Measurements from ENCODE around the gene HNRNPUL1.

HNRNPUL1 gene

DNA sequence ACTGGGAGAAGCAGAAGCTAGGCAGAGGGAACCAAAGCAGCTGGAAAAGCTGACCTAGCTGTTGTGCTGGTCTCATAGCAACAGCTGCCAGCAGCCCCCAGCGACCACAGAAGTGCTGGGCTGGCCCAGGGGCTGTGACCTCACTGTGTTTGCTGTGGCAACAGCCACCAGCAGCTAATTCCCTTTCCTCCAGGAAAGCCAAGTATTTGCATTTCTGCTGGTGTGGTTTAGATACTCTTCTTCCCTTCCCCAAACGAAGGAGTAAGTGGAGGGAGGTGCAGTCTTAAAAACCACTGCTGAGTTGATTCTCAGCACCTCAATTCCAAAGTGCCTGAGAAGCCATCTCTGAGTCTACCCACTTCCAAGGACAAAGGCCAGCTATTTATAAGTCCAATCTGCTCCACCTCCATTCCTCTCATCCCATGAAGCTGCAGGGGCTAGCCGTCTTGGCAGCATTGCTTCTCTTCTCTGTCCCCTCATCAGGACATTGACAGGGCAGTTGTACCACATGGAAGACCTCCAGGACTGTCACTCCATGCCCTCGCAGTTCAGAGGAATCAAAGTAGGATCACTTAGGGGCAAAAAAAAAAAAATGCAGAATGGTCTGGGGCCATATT, 34.3 kb downstream of the HNRNPUL1 start:
- TF ChIP-seq CREB1 (IDR thresholded peaks at IDR 0.05; ENCODE audit: low read depth) (no peak), TAF1 (IDR thresholded peaks at IDR 0.05; ENCODE audit: low read depth) (no peak), TEAD4 (IDR thresholded peaks at IDR 0.05) (no peak), EGR1 (IDR thresholded peaks at IDR 0.05) (no peak), TCF12 (IDR thresholded peaks at IDR 0.05; ENCODE audit: low read depth) (no peak), YY1 (IDR thresholded peaks at IDR 0.05; ENCODE audit: low read depth) (no peak), FOXM1 (IDR thresholded peaks at IDR 0.05; ENCODE audit: borderline replicate concordance, low read depth) (no peak), CEBPB (IDR thresholded peaks at IDR 0.05) (no peak), EP300 (IDR thresholded peaks at IDR 0.05; ENCODE audit: borderline replicate concordance) (no peak), NFIC (IDR thresholded peaks at IDR 0.05) (no peak), ZBTB7A (IDR thresholded peaks at IDR 0.05; ENCODE audit: low read depth) (no peak), RAD21 (IDR thresholded peaks at IDR 0.05; ENCODE audit: low read depth) (no peak)
- TF ChIP-seq, protein P1, sequence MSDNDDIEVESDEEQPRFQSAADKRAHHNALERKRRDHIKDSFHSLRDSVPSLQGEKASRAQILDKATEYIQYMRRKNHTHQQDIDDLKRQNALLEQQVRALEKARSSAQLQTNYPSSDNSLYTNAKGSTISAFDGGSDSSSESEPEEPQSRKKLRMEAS (IDR thresholded peaks at IDR 0.05): no peak
- TF ChIP-seq, protein P2, sequence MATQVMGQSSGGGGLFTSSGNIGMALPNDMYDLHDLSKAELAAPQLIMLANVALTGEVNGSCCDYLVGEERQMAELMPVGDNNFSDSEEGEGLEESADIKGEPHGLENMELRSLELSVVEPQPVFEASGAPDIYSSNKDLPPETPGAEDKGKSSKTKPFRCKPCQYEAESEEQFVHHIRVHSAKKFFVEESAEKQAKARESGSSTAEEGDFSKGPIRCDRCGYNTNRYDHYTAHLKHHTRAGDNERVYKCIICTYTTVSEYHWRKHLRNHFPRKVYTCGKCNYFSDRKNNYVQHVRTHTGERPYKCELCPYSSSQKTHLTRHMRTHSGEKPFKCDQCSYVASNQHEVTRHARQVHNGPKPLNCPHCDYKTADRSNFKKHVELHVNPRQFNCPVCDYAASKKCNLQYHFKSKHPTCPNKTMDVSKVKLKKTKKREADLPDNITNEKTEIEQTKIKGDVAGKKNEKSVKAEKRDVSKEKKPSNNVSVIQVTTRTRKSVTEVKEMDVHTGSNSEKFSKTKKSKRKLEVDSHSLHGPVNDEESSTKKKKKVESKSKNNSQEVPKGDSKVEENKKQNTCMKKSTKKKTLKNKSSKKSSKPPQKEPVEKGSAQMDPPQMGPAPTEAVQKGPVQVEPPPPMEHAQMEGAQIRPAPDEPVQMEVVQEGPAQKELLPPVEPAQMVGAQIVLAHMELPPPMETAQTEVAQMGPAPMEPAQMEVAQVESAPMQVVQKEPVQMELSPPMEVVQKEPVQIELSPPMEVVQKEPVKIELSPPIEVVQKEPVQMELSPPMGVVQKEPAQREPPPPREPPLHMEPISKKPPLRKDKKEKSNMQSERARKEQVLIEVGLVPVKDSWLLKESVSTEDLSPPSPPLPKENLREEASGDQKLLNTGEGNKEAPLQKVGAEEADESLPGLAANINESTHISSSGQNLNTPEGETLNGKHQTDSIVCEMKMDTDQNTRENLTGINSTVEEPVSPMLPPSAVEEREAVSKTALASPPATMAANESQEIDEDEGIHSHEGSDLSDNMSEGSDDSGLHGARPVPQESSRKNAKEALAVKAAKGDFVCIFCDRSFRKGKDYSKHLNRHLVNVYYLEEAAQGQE (IDR thresholded peaks at IDR 0.05; ENCODE audit: low read depth): no peak
- TF ChIP-seq, protein P3, sequence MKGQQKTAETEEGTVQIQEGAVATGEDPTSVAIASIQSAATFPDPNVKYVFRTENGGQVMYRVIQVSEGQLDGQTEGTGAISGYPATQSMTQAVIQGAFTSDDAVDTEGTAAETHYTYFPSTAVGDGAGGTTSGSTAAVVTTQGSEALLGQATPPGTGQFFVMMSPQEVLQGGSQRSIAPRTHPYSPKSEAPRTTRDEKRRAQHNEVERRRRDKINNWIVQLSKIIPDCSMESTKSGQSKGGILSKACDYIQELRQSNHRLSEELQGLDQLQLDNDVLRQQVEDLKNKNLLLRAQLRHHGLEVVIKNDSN (IDR thresholded peaks at IDR 0.05): no peak

- TF ChIP-seq TAF1 (IDR thresholded peaks at IDR 0.05; ENCODE audit: low read depth): no peak
- TF ChIP-seq, protein P1 (IDR thresholded peaks at IDR 0.05): no peak
- TF ChIP-seq TCF12 (IDR thresholded peaks at IDR 0.05; ENCODE audit: low read depth): no peak
- no peak for TF ChIP-seq FOXM1 (IDR thresholded peaks at IDR 0.05; ENCODE audit: borderline replicate concordance, low read depth)
These were observed 35.0 kb downstream of the HNRNPUL1 start for GRCh38 chr19:41299046-41299754.

GRCh38 chr19:41299755-41300089, 35.5 kb downstream of the HNRNPUL1 start:
- no peak for TF ChIP-seq EGR1 (IDR thresholded peaks at IDR 0.05)
- no peak for TF ChIP-seq CEBPB (IDR thresholded peaks at IDR 0.05)
- no peak for TF ChIP-seq TAF1 (IDR thresholded peaks at IDR 0.05; ENCODE audit: low read depth)
- TF ChIP-seq TCF12 (IDR thresholded peaks at IDR 0.05; ENCODE audit: low read depth): no peak
- TF ChIP-seq EP300 (IDR thresholded peaks at IDR 0.05; ENCODE audit: borderline replicate concordance): no peak
- no peak for TF ChIP-seq RAD21 (IDR thresholded peaks at IDR 0.05; ENCODE audit: low read depth)
- TF ChIP-seq, protein P2 (IDR thresholded peaks at IDR 0.05; ENCODE audit: low read depth): no peak
- no peak for TF ChIP-seq NFIC (IDR thresholded peaks at IDR 0.05)
- no peak for TF ChIP-seq ZBTB7A (IDR thresholded peaks at IDR 0.05; ENCODE audit: low read depth)
- no peak for TF ChIP-seq TEAD4 (IDR thresholded peaks at IDR 0.05)
- TF ChIP-seq CREB1 (IDR thresholded peaks at IDR 0.05; ENCODE audit: low read depth): no peak
- TF ChIP-seq, protein P3 (IDR thresholded peaks at IDR 0.05): no peak
- no peak for TF ChIP-seq YY1 (IDR thresholded peaks at IDR 0.05; ENCODE audit: low read depth)
- no peak for TF ChIP-seq FOXM1 (IDR thresholded peaks at IDR 0.05; ENCODE audit: borderline replicate concordance, low read depth)
- TF ChIP-seq, protein P1 (IDR thresholded peaks at IDR 0.05): no peak

DNA sequence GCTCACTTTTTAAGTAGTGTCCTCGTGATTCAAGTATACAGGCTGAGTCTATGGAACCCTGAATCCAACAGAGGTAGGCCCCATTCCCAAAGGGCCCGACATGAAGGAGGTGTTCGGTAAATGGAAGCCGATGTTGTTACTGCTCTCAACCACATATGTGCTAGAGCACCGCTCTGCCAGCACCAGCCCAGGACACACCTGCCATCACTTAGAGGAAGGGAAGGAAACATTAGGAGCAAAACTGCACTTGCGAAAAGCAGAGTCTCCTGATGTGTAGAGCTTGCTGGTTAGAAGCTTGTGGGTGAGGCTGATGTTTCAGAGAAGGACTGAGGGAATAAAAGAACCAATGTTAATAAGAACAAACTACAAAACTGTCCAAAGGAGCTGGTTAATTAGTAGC, 36.4 kb downstream of the HNRNPUL1 start:
- TF ChIP-seq TEAD4 (IDR thresholded peaks at IDR 0.05) (no peak), NFIC (IDR thresholded peaks at IDR 0.05) (no peak), EP300 (IDR thresholded peaks at IDR 0.05; ENCODE audit: borderline replicate concordance) (no peak), RAD21 (IDR thresholded peaks at IDR 0.05; ENCODE audit: low read depth) (no peak), YY1 (IDR thresholded peaks at IDR 0.05; ENCODE audit: low read depth) (no peak), TCF12 (IDR thresholded peaks at IDR 0.05; ENCODE audit: low read depth) (no peak), EGR1 (IDR thresholded peaks at IDR 0.05) (no peak), CREB1 (IDR thresholded peaks at IDR 0.05; ENCODE audit: low read depth) (no peak), CEBPB (IDR thresholded peaks at IDR 0.05) (no peak), ZBTB7A (IDR thresholded peaks at IDR 0.05; ENCODE audit: low read depth) (no peak)
- TF ChIP-seq, protein P1 (IDR thresholded peaks at IDR 0.05): no peak
